Measurements from ENCODE around the gene COBL.

The COBL gene

GRCh38 chr7:51187941-51188340 is 128.7 kb downstream of the COBL start:
- DNase-seq (ENCODE audit: low spot score), result no peak

- DNase-seq (ENCODE audit: low spot score), result no peak
These were observed 130.1 kb downstream of the COBL start for GRCh38 chr7:51186531-51186930.

DNA sequence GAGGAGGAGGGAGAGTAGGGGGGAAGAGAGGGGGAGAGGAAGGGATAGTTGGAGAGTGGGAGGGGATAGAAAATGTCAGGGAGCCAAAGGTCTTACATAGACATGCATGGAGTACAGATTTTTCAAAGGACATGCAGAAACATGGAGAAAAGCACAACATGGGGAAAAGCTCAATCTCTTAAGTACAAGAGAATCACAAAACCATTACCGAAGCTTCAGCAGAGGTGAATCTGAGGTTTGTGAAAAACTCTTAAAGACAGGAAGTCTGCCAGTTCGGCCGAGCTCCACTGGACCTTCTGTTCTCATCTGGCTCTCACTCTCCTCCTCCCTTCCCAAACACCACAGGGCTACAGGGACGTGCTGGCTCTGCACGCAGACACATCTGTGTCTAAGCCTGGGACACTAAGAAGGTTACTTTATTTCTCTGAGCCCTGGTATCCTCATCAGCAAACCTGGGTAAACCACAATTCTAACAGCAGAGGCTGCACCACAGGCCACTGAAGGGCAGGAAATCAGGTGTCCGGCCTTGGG is 133.9 kb downstream of the COBL start:
- DNase-seq (ENCODE audit: low spot score), result no peak

- no peak for DNase-seq (ENCODE audit: low spot score)
These were observed 136.5 kb downstream of the COBL start for GRCh38 chr7:51180092-51180491.

- DNase-seq (ENCODE audit: low spot score), result no peak
These were observed 140.6 kb downstream of the COBL start for GRCh38 chr7:51175992-51176388.

DNA sequence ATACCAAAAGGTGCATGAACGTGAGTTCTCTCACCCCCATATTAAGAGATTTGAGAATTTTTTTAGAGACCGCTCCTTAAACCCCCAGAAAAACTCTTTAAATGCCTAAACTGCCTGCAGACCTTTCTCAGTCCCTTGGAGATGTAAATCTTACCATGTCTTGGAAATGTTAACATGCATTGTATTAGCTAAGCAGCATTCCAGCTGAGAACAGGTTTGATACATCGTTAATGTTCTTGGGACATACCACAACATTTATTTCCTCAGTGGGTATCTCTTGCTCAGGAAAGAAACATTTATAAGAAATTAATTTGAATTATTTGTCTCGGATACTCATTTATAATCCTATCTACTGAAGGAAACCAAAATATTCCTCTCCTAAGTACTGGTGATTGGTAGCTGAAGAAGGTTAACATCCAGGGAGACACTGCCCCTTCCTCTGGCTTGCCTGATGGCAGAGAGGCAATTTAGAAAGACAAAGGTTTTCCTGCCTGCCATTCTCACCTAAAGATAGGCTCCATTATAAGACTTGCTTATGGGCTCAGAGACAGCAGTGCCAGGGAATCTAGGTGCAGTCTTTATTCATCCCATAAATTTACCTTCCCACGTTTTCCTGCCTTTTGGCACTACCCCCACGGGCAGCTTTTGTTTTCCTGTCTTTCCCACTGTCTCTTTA is 141.2 kb downstream of the COBL start:
- no peak for DNase-seq (ENCODE audit: low spot score)

GRCh38 chr7:51165337-51165736 is 151.3 kb downstream of the COBL start:
- DNase-seq (ENCODE audit: low spot score), result no peak

GRCh38 chr7:51162724-51163329 is 153.8 kb downstream of the COBL start:
- DNase-seq (ENCODE audit: low spot score), result peak; percentile 76

GRCh38 chr7:51161937-51162336 is 154.7 kb downstream of the COBL start:
- DNase-seq (ENCODE audit: low spot score), result no peak

- DNase-seq (ENCODE audit: low spot score), result peak; percentile 59
These were observed 155.5 kb downstream of the COBL start for GRCh38 chr7:51160990-51161615.

- no peak for DNase-seq (ENCODE audit: low spot score)
These were observed 156.2 kb downstream of the COBL start for GRCh38 chr7:51160411-51160810.

GRCh38 chr7:51158742-51159445 is 157.7 kb downstream of the COBL start:
- DNase-seq (ENCODE audit: low spot score), result no peak

GRCh38 chr7:51158211-51158610 is 158.4 kb downstream of the COBL start:
- DNase-seq (ENCODE audit: low spot score), result no peak

GRCh38 chr7:51154201-51154600 is 162.4 kb downstream of the COBL start:
- DNase-seq (ENCODE audit: low spot score), result peak; percentile 87

GRCh38 chr7:51152706-51153200 is 163.9 kb downstream of the COBL start:
- DNase-seq (ENCODE audit: low spot score), result no peak

GRCh38 chr7:51151455-51151854 is 165.2 kb downstream of the COBL start:
- no peak for DNase-seq (ENCODE audit: low spot score)

DNA sequence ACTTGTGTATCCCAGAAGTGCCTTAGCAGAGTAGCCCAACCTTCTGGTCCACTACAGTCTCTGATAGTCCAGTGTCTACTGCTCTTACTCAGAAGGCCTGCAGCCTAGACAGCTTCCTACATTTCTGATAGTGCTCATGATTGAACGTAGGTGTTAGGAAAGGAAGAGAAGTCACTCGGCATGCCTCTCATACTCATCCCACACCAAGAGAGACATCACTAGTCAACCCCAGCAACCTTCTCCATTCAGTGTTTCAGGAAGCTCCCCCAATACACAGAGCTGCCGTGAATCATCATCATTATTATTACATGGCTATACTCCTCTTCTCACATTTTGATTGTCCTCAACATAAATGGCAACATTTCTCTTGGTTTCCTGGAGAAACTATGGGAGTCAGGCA is 166.4 kb downstream of the COBL start:
- DNase-seq (ENCODE audit: low spot score), result no peak

GRCh38 chr7:51148216-51148615 is 168.4 kb downstream of the COBL start:
- no peak for DNase-seq (ENCODE audit: low spot score)

DNA sequence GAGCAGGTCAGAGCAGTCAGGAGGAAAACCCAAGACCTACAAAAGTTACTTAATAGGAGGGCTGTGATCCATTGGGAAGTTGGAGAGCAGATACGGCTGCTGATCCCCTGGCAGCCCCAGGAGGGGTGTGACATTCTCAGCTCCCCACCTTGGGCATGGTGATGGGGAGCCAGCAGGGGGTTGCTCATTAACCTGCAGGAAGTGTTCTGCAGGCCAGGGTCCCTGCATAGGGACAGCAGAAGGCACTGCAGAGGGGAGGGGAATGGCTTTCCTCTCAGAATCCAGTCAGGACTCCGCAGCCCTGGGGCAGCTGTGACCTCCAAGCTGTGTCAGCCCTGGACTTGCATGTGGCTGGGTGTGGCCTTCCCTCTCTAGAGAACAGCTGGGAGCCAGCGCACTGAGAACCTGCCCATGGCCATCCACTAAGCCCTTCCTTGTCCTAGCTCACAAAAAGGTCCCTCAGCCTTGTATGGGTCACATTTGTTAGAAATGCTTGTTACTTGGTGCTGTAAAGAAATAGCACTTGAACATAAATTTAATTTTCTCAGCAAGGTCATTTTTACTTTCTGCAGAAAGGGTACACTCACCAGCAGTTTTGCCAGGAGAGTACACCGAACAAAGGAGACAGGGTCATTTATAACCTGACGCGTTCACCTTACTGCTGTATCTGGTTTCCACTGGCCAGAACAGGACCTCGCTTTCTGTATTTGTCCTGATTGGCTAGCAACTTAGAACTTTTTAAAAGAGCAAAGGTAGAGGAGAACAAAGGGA is 169.6 kb downstream of the COBL start:
- DNase-seq (ENCODE audit: low spot score), result no peak

GRCh38 chr7:51144178-51144577 is 172.4 kb downstream of the COBL start:
- DNase-seq (ENCODE audit: low spot score), result no peak

DNA sequence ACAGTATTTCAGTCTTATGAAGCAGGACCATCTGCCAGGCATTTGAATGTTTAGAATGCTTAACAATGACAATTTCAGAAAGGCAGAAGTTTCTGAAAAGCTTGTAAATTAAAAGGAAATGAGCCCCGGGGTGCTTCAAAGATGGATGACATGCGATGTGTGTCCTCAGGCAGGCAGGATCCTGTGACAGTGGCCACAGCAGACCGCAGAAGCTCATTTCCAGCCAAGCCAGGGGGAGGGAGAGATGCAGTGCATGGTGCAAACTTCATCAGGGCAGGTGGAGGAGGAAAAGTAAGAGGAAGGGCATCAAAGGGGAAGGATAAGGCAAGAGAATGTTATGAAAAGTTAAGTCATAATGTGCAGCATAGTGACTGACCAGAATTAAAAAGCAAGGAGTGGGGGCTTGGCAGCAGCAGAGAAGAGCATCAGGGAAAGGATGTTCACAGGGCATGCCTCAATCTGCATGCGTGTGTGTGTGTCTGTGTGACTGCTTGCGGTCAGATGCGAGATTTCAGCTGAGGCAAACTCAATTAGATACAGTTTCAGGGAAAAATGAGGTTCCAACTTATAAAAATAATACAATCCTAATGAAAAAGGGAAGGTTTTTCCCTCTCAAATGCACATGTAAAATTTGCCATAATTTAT is 173.7 kb downstream of the COBL start:
- DNase-seq (ENCODE audit: low spot score), result no peak
